H9 (cell line): Measurements from ENCODE around the gene S100A8. TPM values are rescaled to one million over a fixed set of nuclear protein-coding genes. Genes with fewer than 3 reads are reported as not detected.
A peak's percentile ranks its signal among the peaks of the same experiment; 100 is the strongest.

Experiments used
- DNase-seq: peaks from one replicate; pipeline ENCODE4 v3.0.0-alpha.2; 2017
- H2AFZ ChIP-seq: one replicate; pipeline ENCODE4 v1.6.1; 2013; ENCODE audit warnings: mild to moderate bottlenecking, low read length, control low read depth, moderate library complexity
- H2AK5ac ChIP-seq: 2 replicates; pipeline ENCODE4 v1.6.1; 2013; ENCODE audit warnings: low read length, control low read depth, mixed read lengths; ENCODE audit not compliant: insufficient read length
- H2BK120ac ChIP-seq: one replicate; pipeline ENCODE4 v1.6.1; 2013; ENCODE audit warnings: low read depth, mild to moderate bottlenecking, low read length, control low read depth, inconsistent platforms; ENCODE audit not compliant: poor library complexity, severe bottlenecking
- H2BK12ac ChIP-seq: 2 replicates; pipeline ENCODE4 v1.6.1; 2013; ENCODE audit warnings: low read length, control low read depth, mixed read lengths, low read depth; ENCODE audit not compliant: insufficient read length
- H2BK15ac ChIP-seq: 2 replicates; pipeline ENCODE4 v1.6.1; 2013; ENCODE audit warnings: low read depth, low read length, control low read depth
- H2BK20ac ChIP-seq: one replicate; pipeline ENCODE4 v1.6.1; 2013; ENCODE audit warnings: low read depth, mild to moderate bottlenecking, low read length, control low read depth, inconsistent platforms; ENCODE audit not compliant: poor library complexity, severe bottlenecking
- H2BK5ac ChIP-seq: 2 replicates; pipeline ENCODE4 v1.6.1; 2013; ENCODE audit warnings: low read length, control low read depth, mixed read lengths; ENCODE audit not compliant: insufficient read length
- H3K14ac ChIP-seq: 2 replicates; pipeline ENCODE4 v1.6.1; 2013; ENCODE audit warnings: low read length, control low read depth; ENCODE audit not compliant: insufficient read depth
- H3K18ac ChIP-seq: 2 replicates; pipeline ENCODE4 v1.6.1; 2013; ENCODE audit warnings: low read depth, mild to moderate bottlenecking, mixed read lengths, low read length, control low read depth; ENCODE audit not compliant: insufficient read length
- H3K23ac ChIP-seq: 2 replicates; pipeline ENCODE4 v1.6.1; 2013; ENCODE audit warnings: low read length, control low read depth, mixed read lengths, low read depth; ENCODE audit not compliant: insufficient read length
- H3K23me2 ChIP-seq: 2 replicates; pipeline ENCODE4 v1.6.1; 2013; ENCODE audit warnings: low read depth, mild to moderate bottlenecking, mixed read lengths, low read length, control low read depth; ENCODE audit not compliant: insufficient read length, poor library complexity, severe bottlenecking
- H3K27ac ChIP-seq: 2 replicates; pipeline ENCODE4 v1.5.1; 2013; ENCODE audit warnings: low read length, control low read depth, mixed read lengths, low read depth; ENCODE audit not compliant: insufficient read length
- H3K27me3 ChIP-seq: 2 replicates; pipeline ENCODE4 v1.6.1; 2013; ENCODE audit warnings: low read length, control low read depth, inconsistent platforms; ENCODE audit not compliant: insufficient read depth
- H3K4ac ChIP-seq: 2 replicates; pipeline ENCODE4 v1.6.1; 2013; ENCODE audit warnings: low read depth, mild to moderate bottlenecking, control low read depth, inconsistent platforms, low read length, moderate library complexity
- H3K4me1 ChIP-seq: 2 replicates; pipeline ENCODE4 v1.6.1; 2013; ENCODE audit warnings: low read length, control low read depth, inconsistent platforms; ENCODE audit not compliant: insufficient read depth
- H3K4me2 ChIP-seq: 2 replicates; pipeline ENCODE4 v1.6.1; 2013; ENCODE audit warnings: low read length, control low read depth, mixed read lengths; ENCODE audit not compliant: insufficient read length, insufficient read depth
- H3K56ac ChIP-seq: 2 replicates; pipeline ENCODE4 v1.6.1; 2013; ENCODE audit warnings: low read depth, mild to moderate bottlenecking, mixed read lengths, low read length, control low read depth; ENCODE audit not compliant: insufficient read length
- H3K79me1 ChIP-seq: 2 replicates; pipeline ENCODE4 v1.6.1; 2013; ENCODE audit warnings: low read depth, mild to moderate bottlenecking, moderate library complexity, low read length, control low read depth, inconsistent platforms; ENCODE audit not compliant: insufficient read depth, poor library complexity, severe bottlenecking
- H3K79me2 ChIP-seq: 2 replicates; pipeline ENCODE4 v1.6.1; 2013; ENCODE audit warnings: low read length, control low read depth, inconsistent platforms; ENCODE audit not compliant: insufficient read depth
- H3K9ac ChIP-seq: 2 replicates; pipeline ENCODE4 v1.6.1; 2013; ENCODE audit warnings: low read length, control low read depth, mixed read lengths; ENCODE audit not compliant: insufficient read length; ENCODE audit errors: extremely low read depth
- H3K9me3 ChIP-seq: one replicate; pipeline ENCODE4 v1.6.1; 2013; ENCODE audit warnings: low read depth, low read length, inconsistent platforms; ENCODE audit not compliant: control insufficient read depth
- H3T11ph ChIP-seq: one replicate; pipeline ENCODE4 v1.6.1; 2013; ENCODE audit warnings: mild to moderate bottlenecking, low read length, control low read depth, inconsistent platforms
- H4K20me1 ChIP-seq: one replicate; pipeline ENCODE4 v1.6.1; 2013; ENCODE audit not compliant: control insufficient read depth, insufficient read length, insufficient read depth
- H4K5ac ChIP-seq: 2 replicates; pipeline ENCODE4 v1.6.1; 2013; ENCODE audit warnings: low read depth, mild to moderate bottlenecking, mixed read lengths, low read length, control low read depth; ENCODE audit not compliant: insufficient read length
- H4K8ac ChIP-seq: replicated peaks from 2 replicates; pipeline ENCODE4 v1.6.1; 2013; ENCODE audit warnings: low read length, control low read depth, mixed read lengths, low read depth; ENCODE audit not compliant: insufficient read length
- H4K91ac ChIP-seq: 2 replicates; pipeline ENCODE4 v1.6.1; 2013; ENCODE audit warnings: low read depth, mild to moderate bottlenecking, moderate library complexity, mixed read lengths, low read length, control low read depth; ENCODE audit not compliant: insufficient read length
- H3K27ac Mint-ChIP-seq, 3 experiments: 2 replicates in 2 of 3; 3 replicates in 1 of 3; pipeline ENCODE4 v1.8.0; 2020 to 2021; ENCODE audit warnings: mixed read lengths in 3 of 3, mild to moderate bottlenecking in 1 of 3, moderate library complexity in 1 of 3
- H3K27me3 Mint-ChIP-seq: 2 replicates; pipeline ENCODE4 v1.8.0; 2021; ENCODE audit warnings: low read depth, mild to moderate bottlenecking, moderate library complexity, mixed read lengths
- H3K36me3 Mint-ChIP-seq, 3 experiments: 2 replicates in 2 of 3; 3 replicates in 1 of 3; pipeline ENCODE4 v1.8.0; 2020 to 2021; ENCODE audit warnings: low read depth in 3 of 3, mixed read lengths in 3 of 3; ENCODE audit not compliant: insufficient read depth in 1 of 3
- H3K4me1 Mint-ChIP-seq, 2 experiments: 2 replicates each; pipeline ENCODE4 v1.8.0; 2020; ENCODE audit warnings: mixed read lengths in 2 of 2
- H3K4me3 Mint-ChIP-seq, 2 experiments: 2 replicates in 1 of 2; 3 replicates in 1 of 2; pipeline ENCODE4 v1.8.0; 2020 to 2021; ENCODE audit warnings: mild to moderate bottlenecking in 2 of 2, mixed read lengths in 2 of 2, moderate library complexity in 1 of 2
- H3K9me3 Mint-ChIP-seq, 2 experiments: 2 replicates in 1 of 2; 3 replicates in 1 of 2; pipeline ENCODE4 v1.8.0; 2020; ENCODE audit warnings: mild to moderate bottlenecking in 2 of 2, mixed read lengths in 2 of 2, moderate library complexity in 1 of 2
- WGBS: extraction: QIAGEN DNeasy Blood & Tissue Kit; methylation state at CpG from one replicate; pipeline ENCODE4 v1.1.7; 2013; ENCODE audit warnings: missing lambda C conversion rate, low lambda C conversion rate, mixed read lengths; ENCODE audit not compliant: insufficient read length; ENCODE audit errors: extremely low coverage; 5-methylcytosine and 5-hydroxymethylcytosine counted together
- total RNA-seq: library from RNA; stranded (reverse); gene quantifications from 2 replicates; pipeline ENCODE4 v1.2.1, GENCODE V29; 2021
- TF ChIP-seq, protein P1 (sequence below): fragments of 200-600 bp; sonication (generic); conservative IDR thresholded peaks from 3 replicates; pipeline ENCODE4 v1.8.0; 2021; ENCODE audit warnings: antibody characterized with exemption, mild to moderate bottlenecking

The S100A8 gene
- total RNA-seq, 1 experiment from 2014 or later, result not detected

GRCh38 chr1:153426809-153427208 lies 35.9 kb upstream of the S100A8 start:
- no peak overlapping the region for H2BK120ac ChIP-seq
- no peaks in the 10 kb centered on the region; the same call in 1 of the 2 replicates for H3K27me3 ChIP-seq
- no peak overlapping the region for H3K27ac ChIP-seq
- Mint-ChIP-seq H3K4me1 (no peaks in the 10 kb centered on the region), H3K4me3 (no peak overlapping the region), H3K27ac (no peak overlapping the region; a peak in 1 of 7 replicates), H3K36me3 (no peaks in the 10 kb centered on the region), H3K27me3 (peaks cover 13% of the 10 kb centered on the region), H3K9me3 (peaks cover 0 to 3% of the 10 kb centered on the region in 2 experiments; a peak in 1 of 5 replicates)
- H4K91ac ChIP-seq, result no peak overlapping the region
- no peak overlapping the region for H2BK20ac ChIP-seq
- no peak overlapping the region for H2AFZ ChIP-seq
- TF ChIP-seq, protein P1, sequence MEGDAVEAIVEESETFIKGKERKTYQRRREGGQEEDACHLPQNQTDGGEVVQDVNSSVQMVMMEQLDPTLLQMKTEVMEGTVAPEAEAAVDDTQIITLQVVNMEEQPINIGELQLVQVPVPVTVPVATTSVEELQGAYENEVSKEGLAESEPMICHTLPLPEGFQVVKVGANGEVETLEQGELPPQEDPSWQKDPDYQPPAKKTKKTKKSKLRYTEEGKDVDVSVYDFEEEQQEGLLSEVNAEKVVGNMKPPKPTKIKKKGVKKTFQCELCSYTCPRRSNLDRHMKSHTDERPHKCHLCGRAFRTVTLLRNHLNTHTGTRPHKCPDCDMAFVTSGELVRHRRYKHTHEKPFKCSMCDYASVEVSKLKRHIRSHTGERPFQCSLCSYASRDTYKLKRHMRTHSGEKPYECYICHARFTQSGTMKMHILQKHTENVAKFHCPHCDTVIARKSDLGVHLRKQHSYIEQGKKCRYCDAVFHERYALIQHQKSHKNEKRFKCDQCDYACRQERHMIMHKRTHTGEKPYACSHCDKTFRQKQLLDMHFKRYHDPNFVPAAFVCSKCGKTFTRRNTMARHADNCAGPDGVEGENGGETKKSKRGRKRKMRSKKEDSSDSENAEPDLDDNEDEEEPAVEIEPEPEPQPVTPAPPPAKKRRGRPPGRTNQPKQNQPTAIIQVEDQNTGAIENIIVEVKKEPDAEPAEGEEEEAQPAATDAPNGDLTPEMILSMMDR, result no peak
- H3K79me1 ChIP-seq, result no peaks in the 10 kb centered on the region
- H3K18ac ChIP-seq, result no peak overlapping the region
- H2BK5ac ChIP-seq, result no peak overlapping the region
- no peaks in the 10 kb centered on the region for H3K79me2 ChIP-seq
- no peak overlapping the region for H2AK5ac ChIP-seq
- no peak overlapping the region for H3K4ac ChIP-seq
- H3K14ac ChIP-seq, result no peak overlapping the region
- no peak overlapping the region for H3T11ph ChIP-seq
- H4K20me1 ChIP-seq, result no peaks in the 10 kb centered on the region
- no CpG with 5 or more reads among the region's 1 CpG for WGBS
- no peak overlapping the region for H2BK12ac ChIP-seq
- H4K5ac ChIP-seq, result no peak overlapping the region
- H3K9ac ChIP-seq, result no peak overlapping the region
- no peak overlapping the region for H4K8ac ChIP-seq
- no peak overlapping the region for H3K4me2 ChIP-seq
- H3K9me3 ChIP-seq, result no peaks in the 10 kb centered on the region
- H3K56ac ChIP-seq, result no peak overlapping the region
- H2BK15ac ChIP-seq, result no peak overlapping the region
- H3K4me1 ChIP-seq, result no peaks in the 10 kb centered on the region
- peak; percentile 8 for DNase-seq
- H3K23ac ChIP-seq, result no peak overlapping the region
- H3K23me2 ChIP-seq, result no peaks in the 10 kb centered on the region
